HG03108 (cell line): Measurements from ENCODE around the gene IL10.

Experiments used
- ATAC-seq: cut with Tn5 transposase; IDR thresholded peaks from one replicate; pipeline ENCODE4 v1.9.1; 2021; ENCODE audit warnings: moderate library complexity; ENCODE audit not compliant: unreplicated experiment

The IL10 gene

GRCh38 chr1:206737729-206738201 is 34.5 kb downstream of the IL10 start:
- ATAC-seq: no peak

GRCh38 chr1:206736878-206737728 is 35.2 kb downstream of the IL10 start:
- no peak for ATAC-seq

DNA sequence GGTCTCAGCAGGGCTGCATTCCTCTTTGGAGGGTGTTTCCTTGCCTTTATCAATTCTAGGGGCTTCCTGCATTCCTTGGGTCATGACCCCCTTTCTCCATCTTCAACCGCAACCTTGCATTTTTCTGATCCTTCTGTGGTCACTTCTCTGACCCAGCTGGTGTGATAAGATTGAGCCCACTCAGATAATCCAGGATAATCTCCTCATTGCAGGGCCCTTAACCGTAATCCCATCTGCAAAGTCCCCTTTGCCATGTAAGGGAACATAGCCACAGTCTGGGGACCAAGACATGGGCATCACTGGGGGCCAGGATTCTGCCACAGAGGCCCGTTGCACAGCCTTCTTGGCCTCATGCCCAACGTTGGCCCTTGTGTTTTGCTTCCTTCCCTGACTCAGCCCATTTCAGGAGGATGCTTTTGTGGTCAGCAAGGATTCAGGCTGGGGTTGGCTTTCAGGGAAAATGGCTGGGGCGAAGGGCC is 36.7 kb downstream of the IL10 start:
- ATAC-seq: no peak

GRCh38 chr1:206734499-206735142 is 37.7 kb downstream of the IL10 start:
- no peak for ATAC-seq

DNA sequence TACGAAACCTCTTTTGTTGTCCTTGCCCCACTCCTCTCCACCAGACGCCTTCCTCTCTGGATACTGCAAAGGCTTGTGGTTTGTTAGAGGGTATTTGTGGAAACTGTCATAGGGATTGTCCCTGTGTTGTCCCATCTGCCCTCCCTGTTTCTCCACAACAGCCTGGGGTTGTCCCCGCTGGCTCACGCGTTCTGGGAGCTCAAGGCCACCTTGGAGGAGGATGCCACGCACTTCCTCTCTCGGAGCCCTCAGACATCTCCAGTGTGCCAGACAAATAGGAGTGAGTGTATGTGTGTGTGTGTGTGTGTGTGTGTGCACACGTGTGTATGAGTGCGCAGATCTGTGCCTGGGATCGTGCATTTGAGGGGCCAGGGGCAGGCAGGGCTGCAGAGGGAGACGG is 39.3 kb downstream of the IL10 start:
- no peak for ATAC-seq

DNA sequence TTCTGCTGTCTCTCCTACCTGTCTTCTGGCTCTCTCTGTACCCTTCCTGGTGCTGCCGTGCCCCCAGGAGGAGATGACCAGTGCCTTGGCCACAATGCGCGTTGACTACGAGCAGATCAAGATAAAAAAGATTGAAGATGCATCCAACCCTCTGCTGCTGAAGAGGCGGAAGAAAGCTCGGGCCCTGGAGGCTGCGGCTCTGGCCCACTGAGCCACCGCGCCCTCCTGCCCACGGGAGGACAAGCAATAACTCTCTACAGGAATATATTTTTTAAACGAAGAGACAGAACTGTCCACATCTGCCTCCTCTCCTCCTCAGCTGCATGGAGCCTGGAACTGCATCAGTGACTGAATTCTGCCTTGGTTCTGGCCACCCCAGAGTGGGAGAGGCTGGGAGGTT is 39.8 kb downstream of the IL10 start:
- no peak for ATAC-seq

DNA sequence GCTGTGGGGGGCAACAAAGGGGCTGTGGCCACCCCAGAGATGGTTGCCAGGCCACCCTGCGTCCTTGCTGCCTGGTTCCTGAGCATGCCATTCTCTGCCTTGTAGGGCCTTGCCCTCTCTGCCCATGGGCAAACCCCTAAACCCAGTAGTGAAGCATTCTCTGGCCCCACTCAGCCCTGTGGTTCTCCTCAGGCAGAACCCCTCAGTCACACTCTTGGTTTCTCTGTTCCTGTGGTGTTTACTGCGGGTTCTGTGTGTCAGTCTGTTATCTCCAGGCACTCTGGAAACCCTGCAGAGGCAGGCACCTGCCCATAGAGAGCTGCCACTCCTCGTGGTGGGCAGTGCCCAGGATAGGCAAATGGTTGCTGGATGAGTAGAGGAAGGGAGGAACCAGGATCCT is 42.8 kb downstream of the IL10 start:
- no peak for ATAC-seq

GRCh38 chr1:206729050-206729449 is 43.2 kb downstream of the IL10 start:
- ATAC-seq: no peak

DNA sequence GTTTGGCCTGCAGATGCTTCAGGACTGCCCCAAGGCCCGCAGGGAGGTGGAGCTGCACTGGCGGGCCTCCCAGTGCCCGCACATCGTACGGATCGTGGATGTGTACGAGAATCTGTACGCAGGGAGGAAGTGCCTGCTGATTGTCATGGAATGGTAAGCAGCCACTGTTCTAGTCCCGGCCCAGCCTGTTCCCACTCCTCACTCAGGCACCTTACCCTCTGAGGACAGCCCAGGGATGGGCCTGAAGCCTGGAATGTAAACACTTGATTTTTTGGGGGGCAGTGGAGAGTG is 43.7 kb downstream of the IL10 start:
- no peak for ATAC-seq

DNA sequence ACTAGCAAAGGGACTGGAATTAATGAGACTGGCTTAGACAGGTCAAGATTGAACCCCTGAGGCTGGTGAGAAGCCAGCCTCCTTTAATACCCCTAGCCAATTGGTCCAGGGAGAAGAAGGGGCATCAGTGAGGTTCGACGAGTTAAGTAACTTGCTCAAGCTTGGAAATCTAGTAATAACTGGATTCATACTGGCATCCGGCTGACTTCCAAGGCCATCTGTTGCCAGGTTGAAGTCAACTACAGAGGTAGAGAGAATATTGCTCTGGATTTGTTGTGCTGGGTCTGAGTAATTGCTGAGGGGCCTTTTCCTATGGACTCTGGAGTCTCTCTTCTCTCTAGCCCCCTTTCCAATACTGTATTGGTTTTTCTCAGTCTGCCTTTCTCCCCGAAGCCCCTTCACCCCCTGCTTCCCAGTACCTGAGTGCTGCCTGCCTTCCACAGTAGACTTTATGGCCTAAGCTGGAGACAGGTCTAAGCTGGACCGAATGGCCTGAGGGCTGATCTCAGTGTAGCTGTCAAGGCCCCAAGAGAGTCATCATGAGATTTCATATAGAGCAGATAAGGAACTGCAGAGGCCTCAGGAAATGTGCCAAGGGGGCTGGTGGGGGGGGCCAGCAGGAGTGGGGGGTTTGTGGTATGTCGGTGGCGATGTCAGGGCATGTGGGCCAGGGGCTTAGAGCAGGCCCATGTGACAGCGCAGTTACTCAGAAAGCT is 44.2 kb downstream of the IL10 start:
- ATAC-seq: no peak

DNA sequence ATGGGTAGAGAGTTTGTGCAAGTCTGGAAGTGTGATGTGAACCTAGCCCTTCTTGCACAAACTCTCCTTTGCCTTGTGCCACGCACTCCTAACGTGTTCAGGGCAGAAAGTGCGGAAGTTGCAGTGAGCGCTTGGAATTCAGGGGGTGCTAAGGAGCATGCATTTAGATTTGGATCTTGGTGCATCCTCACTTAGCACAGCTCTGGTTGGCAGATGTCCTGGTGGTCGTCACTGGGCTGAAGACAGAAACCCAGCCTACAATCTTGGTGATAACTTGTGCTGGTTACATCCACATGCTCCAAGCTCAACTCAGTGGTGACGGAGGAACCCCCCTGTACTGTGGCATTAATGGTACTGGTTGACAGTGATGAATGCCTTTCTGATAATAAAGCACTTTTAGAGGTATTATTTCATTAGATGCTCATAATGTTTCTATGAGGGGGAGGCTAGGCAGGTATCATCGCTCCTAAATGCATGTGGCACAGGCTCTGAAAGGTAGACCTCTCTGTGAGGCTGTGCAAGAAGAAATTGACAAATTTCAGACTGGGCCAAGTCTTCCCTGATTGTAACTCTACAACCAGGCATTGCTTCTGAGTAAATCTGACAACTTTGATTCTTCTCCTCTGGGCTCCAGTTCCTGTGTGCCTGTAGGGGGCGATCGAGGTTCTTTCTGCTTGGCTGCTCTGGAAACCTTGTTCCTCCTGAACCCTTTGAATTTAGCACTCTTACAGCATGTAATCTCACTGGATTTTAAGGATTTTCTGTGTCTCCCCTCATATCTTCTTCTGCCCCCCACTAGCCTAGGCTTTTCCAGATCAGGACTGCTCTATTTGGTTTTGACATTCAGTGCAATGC is 47.0 kb downstream of the IL10 start:
- no peak for ATAC-seq

GRCh38 chr1:206723805-206724472 is 48.4 kb downstream of the IL10 start:
- ATAC-seq: no peak

GRCh38 chr1:206723462-206723804 is 48.9 kb downstream of the IL10 start:
- no peak for ATAC-seq

GRCh38 chr1:206722751-206723461 is 49.4 kb downstream of the IL10 start:
- ATAC-seq: no peak

- no peak for ATAC-seq
These were observed 50.8 kb downstream of the IL10 start for GRCh38 chr1:206721454-206721853.

DNA sequence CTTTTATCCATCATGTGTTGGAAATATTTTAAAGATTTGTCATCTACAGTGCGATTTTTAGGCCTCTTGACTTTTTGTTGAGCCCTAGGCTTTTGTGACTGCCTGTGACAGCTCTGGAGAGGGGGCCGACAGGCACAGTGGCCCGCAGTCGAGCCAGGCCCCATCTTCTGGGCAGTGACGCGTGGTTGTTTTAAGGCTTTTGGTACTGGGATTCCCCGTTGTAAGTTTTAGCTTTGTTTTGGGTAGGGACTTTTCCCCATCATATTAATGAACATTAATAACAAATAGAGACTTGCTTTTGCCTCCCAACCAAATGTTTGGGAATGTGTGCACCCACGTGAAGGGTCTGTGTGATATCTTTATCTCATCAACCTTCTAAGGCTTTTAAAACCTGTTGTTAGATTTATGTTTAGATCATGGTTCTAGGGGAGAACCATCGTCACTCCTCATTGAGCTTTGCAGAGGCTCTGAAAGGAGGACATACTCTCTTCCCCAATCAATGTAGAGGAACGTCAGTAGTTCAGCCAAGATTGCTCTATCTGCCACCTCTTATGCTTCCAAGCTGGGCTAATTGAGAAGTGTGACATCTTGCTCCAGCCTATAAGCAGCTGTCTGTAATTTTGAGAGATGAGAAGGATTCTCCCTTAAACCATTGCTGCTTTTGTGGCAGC is 53.0 kb downstream of the IL10 start:
- no peak for ATAC-seq

GRCh38 chr1:206717674-206717989 is 54.7 kb downstream of the IL10 start:
- no peak for ATAC-seq
